A673 (cell line): ENCODE data around the gene TEN1. TPM values are rescaled to one million over a fixed set of nuclear protein-coding genes. Genes with fewer than 3 reads are reported as not detected.

Experiments
- BruUV-seq: library from RNA; stranded (reverse); fragments of 400-500 nt; replicated peaks from 2 replicates; lab custom pipeline; 2021; lab: Mats Ljungman, UMichigan
- CTCF ChIA-PET: fragments of 300-600 bp; sonication (Branson Sonifier 250); formaldehyde crosslinking; loops from one replicate; lab custom pipeline; 2022; ENCODE audit warnings: antibody characterized with exemption; lab: Charles Lee
- POLR2A ChIA-PET: fragments of 300-600 bp; sonication (Branson Sonifier 250); formaldehyde crosslinking; loops from one replicate; lab custom pipeline; 2022; ENCODE audit warnings: antibody characterized with exemption; ENCODE audit not compliant: low non-redundant PET; lab: Charles Lee
- DNase-seq: peaks from one replicate; pipeline ENCODE4 v3.0.0-alpha.2; 2015; ENCODE audit warnings: low spot score
- H3K27ac ChIP-seq: fragments of 200-600 bp; sonication (generic); 2 replicates; pipeline ENCODE4 v1.5.1; 2016; ENCODE audit warnings: mixed run types, low read depth, mild to moderate bottlenecking, mixed read lengths, antibody characterized with exemption, low read length; ENCODE audit not compliant: poor library complexity, severe bottlenecking
- H3K27me3 ChIP-seq: fragments of 200-600 bp; sonication (generic); replicated peaks from 2 replicates; pipeline ENCODE4 v1.6.1; 2017; ENCODE audit warnings: mixed run types, low read depth, mild to moderate bottlenecking, mixed read lengths, antibody characterized with exemption, low read length; ENCODE audit not compliant: insufficient read depth, poor library complexity
- H3K36me3 ChIP-seq: fragments of 200-600 bp; sonication (generic); 2 replicates; pipeline ENCODE4 v1.6.1; 2016; ENCODE audit warnings: mixed run types, mild to moderate bottlenecking, mixed read lengths, antibody characterized with exemption, low read length; ENCODE audit not compliant: insufficient read depth, poor library complexity, severe bottlenecking
- H3K4me1 ChIP-seq: fragments of 200-600 bp; sonication (generic); 2 replicates; pipeline ENCODE4 v1.6.1; 2017; ENCODE audit warnings: mixed run types, mild to moderate bottlenecking, mixed read lengths, antibody characterized with exemption, low read length; ENCODE audit not compliant: insufficient read depth, poor library complexity, severe bottlenecking
- H3K4me3 ChIP-seq: fragments of 200-600 bp; sonication (generic); 2 replicates; pipeline ENCODE4 v1.5.1; 2016; ENCODE audit warnings: low read depth, mixed run types, mild to moderate bottlenecking, mixed read lengths, low read length; ENCODE audit not compliant: poor library complexity, severe bottlenecking
- H3K9me3 ChIP-seq: fragments of 200-600 bp; sonication (generic); 2 replicates; pipeline ENCODE4 v1.6.1; 2016; ENCODE audit warnings: mixed run types, low read depth, mild to moderate bottlenecking, mixed read lengths, antibody characterized with exemption, low read length; ENCODE audit not compliant: poor library complexity, severe bottlenecking
- EZH2 ChIP-seq: fragments of 200-600 bp; sonication (generic); IDR thresholded peaks from 2 replicates; pipeline ENCODE4 v1.6.1; 2017; ENCODE audit warnings: borderline replicate concordance, low read depth, mild to moderate bottlenecking, mixed read lengths, antibody characterized with exemption, low read length; ENCODE audit not compliant: poor library complexity, severe bottlenecking
- intact Hi-C: fragments of 100-400 bp; cut with micrococcal nuclease; formaldehyde crosslinking; loops from one replicate; pipeline ENCODE4 v1.10.0; 2022; ENCODE audit not compliant: unreplicated experiment
- total RNA-seq: library from RNA; stranded (reverse); gene quantifications from 2 replicates; pipeline ENCODE4 v1.2.3, GENCODE V29; 2021
- TF ChIP-seq, protein P1 (sequence below): fragments of 300-800, 200-600 bp; sonication (generic); conservative IDR thresholded peaks from 2 replicates; pipeline ENCODE4 v1.5.1; 2017; ENCODE audit warnings: low read depth, mild to moderate bottlenecking, antibody characterized with exemption, low read length, moderate library complexity, mixed read lengths

TEN1 gene
- total RNA-seq, 1 experiment from 2014 or later = 16.2 TPM

DNA sequence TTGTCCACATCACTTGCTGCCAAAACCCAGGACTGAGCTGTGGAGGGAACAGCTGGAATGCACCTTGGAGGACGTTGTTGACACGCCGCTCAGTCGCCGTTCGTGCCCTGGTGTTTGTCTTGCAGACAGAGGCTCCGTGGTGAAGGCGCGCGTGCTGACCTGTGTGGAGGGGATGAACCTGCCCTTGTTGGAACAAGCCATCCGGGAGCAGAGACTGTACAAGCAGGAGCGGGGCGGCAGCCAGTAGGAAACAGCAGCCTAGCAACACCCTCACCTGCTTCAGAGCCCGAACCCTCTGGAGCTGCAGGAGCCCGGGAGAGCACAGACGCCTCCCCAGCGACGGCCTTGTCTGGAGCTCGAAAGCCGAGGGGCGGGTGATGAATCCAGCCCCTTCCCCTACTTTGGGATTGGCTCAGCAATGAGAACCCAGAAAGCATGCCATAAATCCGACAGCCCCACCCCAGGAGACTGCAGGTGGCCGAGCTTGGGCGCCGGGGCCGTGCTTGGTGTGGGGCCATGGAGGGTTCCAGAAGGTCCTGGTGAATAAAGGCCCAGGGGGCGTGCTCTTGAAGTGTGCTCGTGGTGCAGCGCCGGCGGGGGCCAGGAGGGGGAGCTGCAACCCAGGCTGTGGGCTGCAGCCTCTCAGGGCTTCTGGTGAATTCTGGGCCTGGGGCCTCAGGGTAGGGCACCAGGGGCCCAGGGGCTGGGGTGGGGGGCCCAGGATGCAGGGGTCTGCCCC, 21.1 kb downstream of the TEN1 start:
- no peak for TF ChIP-seq EZH2
- TF ChIP-seq, protein P1, sequence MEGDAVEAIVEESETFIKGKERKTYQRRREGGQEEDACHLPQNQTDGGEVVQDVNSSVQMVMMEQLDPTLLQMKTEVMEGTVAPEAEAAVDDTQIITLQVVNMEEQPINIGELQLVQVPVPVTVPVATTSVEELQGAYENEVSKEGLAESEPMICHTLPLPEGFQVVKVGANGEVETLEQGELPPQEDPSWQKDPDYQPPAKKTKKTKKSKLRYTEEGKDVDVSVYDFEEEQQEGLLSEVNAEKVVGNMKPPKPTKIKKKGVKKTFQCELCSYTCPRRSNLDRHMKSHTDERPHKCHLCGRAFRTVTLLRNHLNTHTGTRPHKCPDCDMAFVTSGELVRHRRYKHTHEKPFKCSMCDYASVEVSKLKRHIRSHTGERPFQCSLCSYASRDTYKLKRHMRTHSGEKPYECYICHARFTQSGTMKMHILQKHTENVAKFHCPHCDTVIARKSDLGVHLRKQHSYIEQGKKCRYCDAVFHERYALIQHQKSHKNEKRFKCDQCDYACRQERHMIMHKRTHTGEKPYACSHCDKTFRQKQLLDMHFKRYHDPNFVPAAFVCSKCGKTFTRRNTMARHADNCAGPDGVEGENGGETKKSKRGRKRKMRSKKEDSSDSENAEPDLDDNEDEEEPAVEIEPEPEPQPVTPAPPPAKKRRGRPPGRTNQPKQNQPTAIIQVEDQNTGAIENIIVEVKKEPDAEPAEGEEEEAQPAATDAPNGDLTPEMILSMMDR = peak; percentile 93
- H3K9me3 ChIP-seq = no peaks in the 10 kb centered on the region
- CTCF ChIA-PET = interaction anchor here (0.7 to 1.3 kb wide), 6 partner anchors 10 to 163 kb away, joined by 3 to 4 read pairs (median 3); no protein-coding TSS in a partner anchor
- BruUV-seq = no TSS peak
- peak; percentile 73 for DNase-seq
- H3K4me3 ChIP-seq = no peak overlapping the region
- H3K27ac ChIP-seq = no peak overlapping the region
- H3K27me3 ChIP-seq = no peaks in the 10 kb centered on the region
- POLR2A ChIA-PET = no interaction called here
- intact Hi-C loops = no loop called here
- peaks cover 7% of the 10 kb centered on the region for H3K36me3 ChIP-seq
- H3K4me1 ChIP-seq = no peaks in the 10 kb centered on the region

DNA sequence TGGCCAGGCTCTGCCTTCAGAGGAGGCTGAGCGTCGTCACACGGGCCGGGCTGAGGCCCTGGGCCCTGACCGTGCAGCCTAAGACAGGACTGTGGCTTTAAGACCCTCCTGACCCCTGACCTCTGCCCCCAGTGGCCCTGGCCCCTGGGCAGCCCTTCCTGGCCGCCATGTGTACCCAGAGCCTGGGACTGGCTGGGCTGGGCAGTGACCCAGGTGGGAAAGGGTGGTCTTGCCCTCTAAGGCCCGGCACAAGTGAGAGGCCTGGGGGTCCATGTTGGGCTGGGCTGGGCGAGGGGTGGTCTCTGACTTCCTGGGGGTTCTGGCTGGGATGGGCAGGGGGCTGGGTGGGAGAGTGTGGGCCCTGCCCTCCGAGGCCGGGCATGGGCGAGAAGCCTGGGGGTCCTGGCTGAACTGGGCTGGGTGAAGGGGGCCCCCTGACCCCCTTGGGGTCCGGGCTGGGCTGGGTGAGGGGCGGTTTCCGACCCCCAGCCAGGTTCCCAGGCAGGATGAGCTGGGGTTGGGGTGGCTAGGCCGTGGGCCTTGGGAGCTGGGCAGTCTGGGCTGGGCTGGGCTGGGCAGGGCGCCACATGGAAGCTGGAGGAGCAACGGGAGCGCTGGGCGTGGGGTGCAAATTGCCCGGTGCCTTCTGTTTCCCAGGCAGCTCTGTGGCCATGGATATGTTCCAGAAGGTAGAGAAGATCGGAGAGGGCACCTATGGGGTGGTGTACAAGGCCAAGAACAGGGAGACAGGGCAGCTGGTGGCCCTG, 21.9 kb downstream of the TEN1 start, which contains the start of gene CDK3:
Gene CDK3, plus strand, starts transcription at position 101 of the 767 bp plus-strand sequence. Its CDS starts 571 bp downstream, at position 672.
- TF ChIP-seq EZH2 = no peak
- TF ChIP-seq, protein P1 = peak; percentile 43; the same call in 1 of the 2 replicates
- no peaks in the 10 kb centered on the region for H3K9me3 ChIP-seq
- no peak for DNase-seq
- intact Hi-C loops = no loop called here
- H3K4me1 ChIP-seq = no peaks in the 10 kb centered on the region
- peaks cover 7% of the 10 kb centered on the region for H3K36me3 ChIP-seq
- H3K4me3 ChIP-seq = no peak within 1 kb of the TSS
- BruUV-seq = no TSS peak
- ChIA-PET POLR2A (no interaction called here), CTCF (interaction anchor here (0.7 to 1.3 kb wide), 6 partner anchors 10 to 279 kb away, joined by 3 to 4 read pairs (median 3); no protein-coding TSS in a partner anchor)
- no peak within 1 kb of the TSS for H3K27ac ChIP-seq
- no peaks in the 10 kb centered on the region for H3K27me3 ChIP-seq

DNA sequence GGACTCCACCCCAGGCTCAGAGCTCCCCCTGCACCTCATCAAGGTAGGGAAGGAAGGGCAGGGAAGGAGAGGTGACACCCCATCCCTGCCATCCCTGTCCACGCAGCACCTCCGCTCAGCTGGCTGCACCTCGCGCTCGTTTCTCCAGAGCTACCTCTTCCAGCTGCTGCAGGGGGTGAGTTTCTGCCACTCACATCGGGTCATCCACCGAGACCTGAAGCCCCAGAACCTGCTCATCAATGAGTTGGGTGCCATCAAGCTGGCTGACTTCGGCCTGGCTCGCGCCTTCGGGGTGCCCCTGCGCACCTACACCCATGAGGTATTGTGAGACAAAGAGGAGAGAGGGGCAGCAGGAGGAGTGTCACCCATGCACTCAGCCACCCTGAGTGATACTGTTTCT, 23.1 kb downstream of the TEN1 start:
- no peak for DNase-seq

More for the DNA sequence above, 23.1 kb downstream of the TEN1 start:
- ChIA-PET CTCF (interaction anchor here (1.3 kb wide), 1 partner anchor 278 kb away, joined by 3 read pairs; no protein-coding TSS in a partner anchor), POLR2A (interaction anchor here (0.5 kb wide), 1 partner anchor 213 kb away, joined by 3 read pairs; no protein-coding TSS in a partner anchor)
- H3K36me3 ChIP-seq = peaks cover 7% of the 10 kb centered on the region
- intact Hi-C loops = no loop called here
- TF ChIP-seq, protein P1 = no peak
- TF ChIP-seq EZH2 = no peak
- BruUV-seq = no TSS peak
- no peaks in the 10 kb centered on the region for H3K4me1 ChIP-seq
- no peaks in the 10 kb centered on the region for H3K27me3 ChIP-seq
- H3K27ac ChIP-seq = no peak overlapping the region
- H3K4me3 ChIP-seq = no peak overlapping the region
- H3K9me3 ChIP-seq = no peaks in the 10 kb centered on the region
